HG03139 (cell line): Measurements from ENCODE around the gene LRRC26.
"Not testable (repeated sequence)": the region's sequence is repeated elsewhere in the genome, so short reads cannot be mapped to it uniquely, and the experiment has no call there.

Experiments used
- ATAC-seq: cut with Tn5 transposase; IDR thresholded peaks from one replicate; pipeline ENCODE4 v1.9.1; 2021; ENCODE audit not compliant: unreplicated experiment

The LRRC26 gene

GRCh38 chr9:137139468-137140150 lies 30.2 kb downstream of the LRRC26 start:
- ATAC-seq, result no peak

DNA sequence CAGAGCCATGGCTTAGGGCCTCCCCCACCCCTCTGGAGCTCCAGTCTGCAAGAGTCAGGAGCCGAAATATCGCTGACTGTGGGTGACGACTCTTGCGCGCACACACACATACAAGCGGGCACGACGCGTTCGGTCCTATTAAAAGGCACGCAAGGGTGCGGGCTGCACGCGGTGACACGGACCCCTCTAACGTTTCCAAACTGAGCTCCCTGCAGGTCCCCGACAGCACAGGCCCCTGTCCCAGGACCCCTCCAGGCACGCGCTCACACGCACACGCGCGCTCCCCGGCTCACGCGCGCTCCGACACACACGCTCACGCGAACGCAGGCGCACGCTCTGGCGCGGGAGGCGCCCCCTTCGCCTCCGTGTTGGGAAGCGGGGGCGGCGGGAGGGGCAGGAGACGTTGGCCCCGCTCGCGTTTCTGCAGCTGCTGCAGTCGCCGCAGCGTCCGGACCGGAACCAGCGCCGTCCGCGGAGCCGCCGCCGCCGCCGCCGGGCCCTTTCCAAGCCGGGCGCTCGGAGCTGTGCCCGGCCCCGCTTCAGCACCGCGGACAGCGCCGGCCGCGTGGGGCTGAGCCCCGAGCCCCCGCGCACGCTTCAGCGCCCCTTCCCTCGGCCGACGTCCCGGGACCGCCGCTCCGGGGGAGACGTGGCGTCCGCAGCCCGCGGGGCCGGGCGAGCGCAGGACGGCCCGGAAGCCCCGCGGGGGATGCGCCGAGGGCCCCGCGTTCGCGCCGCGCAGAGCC lies 31.0 kb downstream of the LRRC26 start, which contains the start of gene GRIN1:
Gene GRIN1 (plus strand): TSS at position 433 of the 746 bp plus-strand sequence. CDS start 333 bp downstream, outside the sequence.
- no peak for ATAC-seq

GRCh38 chr9:137138058-137138721 lies 31.7 kb downstream of the LRRC26 start:
- ATAC-seq, result no peak

GRCh38 chr9:137136881-137137607 lies 32.8 kb downstream of the LRRC26 start:
- ATAC-seq, result no peak

- no peak for ATAC-seq
Measured at GRCh38 chr9:137136261-137136880, 33.5 kb downstream of the LRRC26 start.

DNA sequence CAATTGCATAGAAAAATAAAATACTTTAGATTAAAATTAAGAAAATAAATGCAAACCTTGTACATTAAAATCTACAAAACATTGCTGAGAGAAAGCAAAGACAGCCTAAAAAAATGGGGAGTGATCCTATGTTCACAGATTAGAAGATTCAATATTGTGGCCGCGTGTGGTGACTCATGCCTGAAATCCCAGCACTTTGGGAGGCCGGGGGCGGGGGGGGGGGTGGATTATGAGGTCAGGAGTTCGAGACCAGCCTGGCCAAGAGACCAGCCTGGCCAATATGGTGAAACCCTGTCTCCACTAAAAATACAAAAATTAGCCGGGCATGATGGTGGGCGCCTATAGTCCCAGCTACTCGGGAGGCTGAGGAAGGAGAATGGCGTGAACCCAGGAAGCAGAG lies 34.7 kb downstream of the LRRC26 start:
- ATAC-seq, result not testable (repeated sequence)

GRCh38 chr9:137134191-137134590 lies 35.7 kb downstream of the LRRC26 start:
- no peak for ATAC-seq

GRCh38 chr9:137130176-137130755 lies 39.6 kb downstream of the LRRC26 start:
- ATAC-seq, result no peak

DNA sequence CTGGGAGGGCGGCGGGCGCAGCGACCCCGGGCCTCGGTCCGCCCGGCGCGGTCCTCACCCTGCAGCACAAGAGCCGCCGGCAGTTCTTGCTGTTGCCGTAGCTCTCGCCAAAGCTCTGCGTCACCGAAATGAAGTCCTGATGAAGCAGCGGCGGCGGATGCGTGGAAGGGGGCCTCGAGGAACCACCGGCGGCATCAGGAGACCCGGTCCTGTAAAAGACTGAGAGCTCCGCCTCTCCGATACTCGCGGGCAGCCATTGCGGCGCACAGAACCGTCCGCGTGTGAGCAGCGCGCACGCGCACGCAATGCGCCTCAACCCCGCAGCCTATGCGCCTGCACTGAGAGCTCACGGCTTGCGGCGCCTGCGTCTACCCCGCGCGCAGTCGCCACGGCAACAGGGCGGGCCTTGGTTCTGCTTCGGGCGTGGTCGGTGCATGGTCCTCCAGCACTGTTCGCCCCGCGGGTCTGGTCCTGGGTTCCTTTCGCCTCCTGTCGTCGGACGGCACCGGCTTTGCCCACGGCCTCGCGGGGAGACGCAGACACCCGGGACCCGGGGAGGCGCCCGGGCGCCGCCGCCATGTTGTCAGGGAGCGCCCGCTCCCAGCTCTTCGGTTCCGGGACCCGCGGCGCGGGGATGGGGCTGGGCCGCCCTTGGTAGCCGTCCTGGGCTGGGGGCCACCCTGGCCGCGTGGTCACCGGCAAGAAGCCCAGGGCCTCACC lies 40.2 kb downstream of the LRRC26 start:
- peak; percentile 65 for ATAC-seq

GRCh38 chr9:137128862-137129455 lies 40.9 kb downstream of the LRRC26 start:
- peak; percentile 8 for ATAC-seq

- no peak for ATAC-seq
Measured at GRCh38 chr9:137128158-137128861, 41.5 kb downstream of the LRRC26 start.

DNA sequence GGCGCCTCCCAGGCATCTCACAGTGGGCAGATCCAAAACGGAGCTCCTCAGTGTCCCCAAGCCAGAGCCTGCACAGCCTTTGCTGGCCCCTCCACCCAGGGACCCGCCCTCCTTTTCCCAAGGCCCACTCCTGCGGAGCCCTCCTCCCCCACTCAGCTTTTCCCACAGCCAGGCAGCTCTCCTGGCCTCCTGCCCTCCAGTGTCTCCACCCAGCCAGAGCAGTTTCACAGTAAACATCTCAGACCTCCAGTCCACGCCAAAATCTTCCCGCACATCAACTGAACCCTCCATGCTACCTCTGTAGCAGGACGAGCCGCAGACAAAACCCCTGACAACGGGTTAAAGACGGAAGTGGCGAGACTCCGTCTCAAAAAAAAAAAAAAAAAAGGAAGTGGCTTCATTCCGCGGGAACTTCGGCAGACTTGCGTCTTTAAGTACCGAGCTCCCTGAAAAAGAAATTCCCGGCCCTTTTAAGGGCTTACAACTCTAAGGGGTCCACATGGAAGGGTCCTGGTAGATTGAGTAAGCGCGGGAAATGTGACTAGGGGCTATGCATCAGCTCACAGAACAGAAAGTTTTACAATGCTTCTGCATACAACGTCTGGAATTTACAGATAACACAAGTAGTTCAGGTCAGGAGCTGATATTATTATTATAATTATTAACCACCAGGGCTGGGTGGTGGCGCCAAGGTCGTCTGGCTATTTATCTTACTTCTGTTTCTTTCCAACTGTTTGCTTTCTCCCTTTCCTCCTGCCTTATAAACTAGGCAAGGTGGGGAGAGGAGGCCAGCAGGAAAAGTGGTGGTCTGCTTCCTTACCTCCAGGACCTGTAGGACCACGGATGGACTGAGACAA lies 42.3 kb downstream of the LRRC26 start:
- no peak for ATAC-seq

DNA sequence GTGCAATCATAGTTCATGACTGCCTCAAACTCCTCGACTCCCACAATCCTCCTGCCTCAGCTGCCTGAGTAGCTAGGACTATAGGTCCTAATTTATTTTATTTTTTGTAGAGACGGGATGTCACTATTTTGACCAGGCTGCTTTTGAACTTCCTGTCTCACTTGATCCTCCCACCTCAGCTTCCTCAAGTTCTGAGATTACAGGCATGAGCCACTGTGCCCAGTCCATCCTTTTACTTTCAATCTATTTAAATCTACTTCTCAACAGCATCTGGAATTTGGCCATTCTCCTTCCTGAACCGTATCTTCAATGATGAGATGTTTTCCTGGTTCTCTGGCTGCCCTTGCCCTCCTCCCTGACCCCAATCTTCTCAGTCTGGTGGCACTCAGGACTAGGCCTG lies 43.1 kb downstream of the LRRC26 start:
- ATAC-seq, result no peak

GRCh38 chr9:137123952-137124462 lies 45.8 kb downstream of the LRRC26 start:
- not testable (repeated sequence) for ATAC-seq

- no peak for ATAC-seq
Measured at GRCh38 chr9:137123468-137123837, 46.4 kb downstream of the LRRC26 start.

DNA sequence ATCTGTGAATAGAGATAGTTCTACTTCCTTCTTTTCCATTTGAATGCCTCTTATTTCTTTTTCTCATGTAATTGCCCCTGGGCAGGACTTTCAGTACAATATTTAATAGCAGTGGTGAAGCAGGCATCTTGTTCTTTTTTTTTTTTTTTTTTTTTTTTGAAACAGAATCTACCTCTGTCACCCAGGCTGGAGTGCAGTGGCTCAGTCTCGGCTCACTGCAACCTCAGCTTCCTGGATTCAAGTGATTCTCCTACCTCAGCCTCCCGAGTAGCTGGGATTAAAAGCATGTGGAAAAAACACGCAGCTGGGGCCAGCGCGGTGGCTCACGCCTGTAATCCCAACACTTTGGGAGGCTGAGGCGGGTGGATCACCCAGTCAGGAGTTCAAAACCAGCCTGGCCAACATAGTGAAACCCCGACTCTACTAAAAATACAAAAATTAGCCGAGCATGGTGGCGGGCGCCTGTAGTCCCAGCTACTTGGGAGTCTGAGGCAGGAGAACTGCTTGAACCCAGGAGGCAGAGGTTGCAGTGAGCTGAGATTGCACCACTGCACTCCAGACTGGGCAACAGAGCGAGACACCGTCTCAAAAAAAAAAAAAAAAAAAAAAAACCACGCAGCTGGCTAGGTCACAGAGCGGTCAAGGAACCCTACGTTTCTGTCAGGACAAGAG lies 46.9 kb downstream of the LRRC26 start:
- ATAC-seq, result not testable (repeated sequence)
